HCT116 (cell line): ENCODE data around the gene PPIP5K2. TPM values are rescaled to one million over a fixed set of nuclear protein-coding genes. Genes with fewer than 3 reads are reported as not detected.
"Not testable (repeated sequence)": the region's sequence is repeated elsewhere in the genome, so short reads cannot be mapped to it uniquely, and the experiment has no call there.

Experiments
- ATAC-seq: fragments of 200-7000 bp; cut with Tn5 transposase; 2 replicates; pipeline ENCODE4 v1.9.1; 2020; ENCODE audit warnings: mild to moderate bottlenecking, moderate library complexity
- BruUV-seq: library from RNA; stranded (reverse); fragments of 400-500 nt; replicated peaks from 2 replicates; lab custom pipeline; 2021; lab: Mats Ljungman, UMichigan
- CTCF ChIA-PET: fragments of 300-600 bp; sonication (Branson Sonifier 250); formaldehyde crosslinking; loops from one replicate; lab custom pipeline; 2021; ENCODE audit warnings: antibody characterized with exemption; lab: Charles Lee
- POLR2A ChIA-PET: fragments of 300-600, 350-600 bp; sonication (Branson Sonifier 250); formaldehyde crosslinking; loops from one replicate; lab custom pipeline; 2021; ENCODE audit warnings: antibody characterized with exemption; lab: Charles Lee
- RAD21 ChIA-PET, 2 experiments: fragments of 300-600 bp; sonication (Branson Sonifier 250); formaldehyde crosslinking; loops; one replicate each; lab custom pipeline; 2023; ENCODE audit warnings: low total read pairs in 2 of 2; ENCODE audit not compliant: uncharacterized antibody in 2 of 2, unreplicated experiment in 2 of 2, low non-redundant PET in 1 of 2; lab: Charles Lee
- DNase-seq: peaks from one replicate; pipeline ENCODE4 v3.0.0-alpha.2; 2010; ENCODE audit warnings: low read depth, low spot score
- H2AFZ ChIP-seq: fragments of 200-600 bp; shearing (Covaris generic), sonication (generic); 2 replicates; pipeline ENCODE4 v1.6.1; 2017; ENCODE audit warnings: low read depth, mixed run types, mixed read lengths, antibody characterized with exemption, low read length; ENCODE audit not compliant: poor library complexity, severe bottlenecking
- H3K27ac ChIP-seq: 2 replicates; pipeline ENCODE4 v1.5.1; 2012; ENCODE audit warnings: low read depth, low read length
- H3K27me3 ChIP-seq: fragments of 200-600 bp; sonication (generic); 2 replicates; pipeline ENCODE4 v1.6.1; 2016; ENCODE audit warnings: mixed run types, low read length, mixed read lengths; ENCODE audit not compliant: insufficient read depth
- H3K36me3 ChIP-seq, 2 experiments: fragments of 200-500 bp in 1 of 2; fragments of 200-600 bp in 1 of 2; sonication (Bioruptor generic) in 1 of 2; sonication (generic) in 1 of 2; 2 replicates each; pipeline versions ENCODE4 v1.5.1 to v1.6.1; 2014 to 2016; ENCODE audit warnings: low read length in 2 of 2, inconsistent platforms in 1 of 2, mixed read lengths in 1 of 2, mixed run types in 1 of 2; ENCODE audit not compliant: insufficient read depth in 2 of 2, control insufficient read depth in 1 of 2
- H3K4me1 ChIP-seq, 2 experiments: fragments of 200-600 bp in 1 of 2; sonication (generic) in 1 of 2; 2 replicates each; pipeline versions ENCODE4 v1.5.1 to v1.6.1; 2012 to 2017; ENCODE audit warnings: low read length in 2 of 2, inconsistent platforms in 1 of 2, mild to moderate bottlenecking in 1 of 2, mixed read lengths in 1 of 2, mixed run types in 1 of 2, moderate library complexity in 1 of 2; ENCODE audit not compliant: insufficient read depth in 2 of 2, control insufficient read depth in 1 of 2
- H3K4me2 ChIP-seq: fragments of 200-600 bp; sonication (generic); 2 replicates; pipeline ENCODE4 v1.6.1; 2017; ENCODE audit warnings: mixed run types, low read length, mixed read lengths
- H3K4me3 ChIP-seq, 2 experiments: fragments of 200-600 bp in 1 of 2; sonication (generic) in 1 of 2; replicated peaks in 1 of 2; 2 replicates each; pipeline ENCODE4 v1.5.1; 2011 to 2016; ENCODE audit warnings: low read length in 2 of 2, control low read depth in 1 of 2, low read depth in 1 of 2, mild to moderate bottlenecking in 1 of 2, mixed read lengths in 1 of 2, mixed run types in 1 of 2
- H3K79me2 ChIP-seq: fragments of 200-600 bp; sonication (generic); 2 replicates; pipeline ENCODE4 v1.6.1; 2017; ENCODE audit warnings: mild to moderate bottlenecking, mixed run types, low read length, moderate library complexity, mixed read lengths; ENCODE audit not compliant: insufficient read depth
- H3K9ac ChIP-seq: fragments of 200-600 bp; sonication (generic); 2 replicates; pipeline ENCODE4 v1.6.1; 2016; ENCODE audit warnings: low read length, mixed read lengths
- H3K9me2 ChIP-seq: fragments of 200-600 bp; sonication (generic), shearing (Covaris generic); 2 replicates; pipeline ENCODE4 v1.6.1; 2017; ENCODE audit warnings: mixed run types, mild to moderate bottlenecking, moderate library complexity; ENCODE audit not compliant: insufficient read depth
- H3K9me3 ChIP-seq, 2 experiments: fragments of 200-500 bp in 1 of 2; fragments of 200-600 bp in 1 of 2; sonication (Bioruptor generic) in 1 of 2; sonication (generic) in 1 of 2; 2 replicates each; pipeline ENCODE4 v1.6.1; 2014 to 2017; ENCODE audit warnings: low read length in 2 of 2, mixed read lengths in 2 of 2, inconsistent platforms in 1 of 2, low read depth in 1 of 2, mild to moderate bottlenecking in 1 of 2, mixed run types in 1 of 2, moderate library complexity in 1 of 2; ENCODE audit not compliant: control insufficient read depth in 1 of 2, insufficient read depth in 1 of 2
- H4K20me1 ChIP-seq: fragments of 200-600 bp; sonication (generic), shearing (Covaris generic); 2 replicates; pipeline ENCODE4 v1.6.1; 2017; ENCODE audit warnings: mixed run types, mild to moderate bottlenecking, moderate library complexity; ENCODE audit not compliant: insufficient read depth
- CTCF ChIP-seq, 3 experiments: fragments of 200-600 bp in 1 of 3; sonication (generic) in 1 of 3; IDR thresholded peaks in 2 of 3; conservative IDR thresholded peaks in 1 of 3; 2 replicates each; pipeline ENCODE4 v1.5.1; 2012 to 2017; ENCODE audit warnings: low read depth in 2 of 3, low read length in 2 of 3, antibody characterized with exemption in 1 of 3, borderline replicate concordance in 1 of 3, control low read depth in 1 of 3, mild to moderate bottlenecking in 1 of 3, mixed read lengths in 1 of 3, mixed run types in 1 of 3, moderate library complexity in 1 of 3; ENCODE audit not compliant: insufficient read depth in 1 of 3
- EGR1 ChIP-seq: IDR thresholded peaks from 2 replicates; pipeline ENCODE4 v1.6.1; 2012; ENCODE audit warnings: low read depth
- MAX ChIP-seq: IDR thresholded peaks from 2 replicates; pipeline ENCODE4 v1.6.1; 2012
- POLR2A ChIP-seq: IDR thresholded peaks from 2 replicates; pipeline ENCODE4 v1.7.0; 2011; ENCODE audit warnings: borderline replicate concordance; ENCODE audit not compliant: insufficient read depth, insufficient read length; ENCODE audit errors: extremely low read depth
- POLR2AphosphoS5 ChIP-seq: IDR thresholded peaks from 2 replicates; pipeline ENCODE4 v1.6.1; 2011; ENCODE audit warnings: mild to moderate bottlenecking, low read depth, low read length, moderate library complexity
- RAD21 ChIP-seq: IDR thresholded peaks from 2 replicates; pipeline ENCODE4 v1.6.1; 2012; ENCODE audit warnings: low read depth, mild to moderate bottlenecking
- SIN3A ChIP-seq: IDR thresholded peaks from 2 replicates; pipeline ENCODE4 v1.6.1; 2012; ENCODE audit warnings: low read depth
- SP1 ChIP-seq: IDR thresholded peaks from 2 replicates; pipeline ENCODE4 v1.6.1; 2012; ENCODE audit warnings: low read depth
- TCF7L2 ChIP-seq: IDR thresholded peaks from 2 replicates; pipeline ENCODE4 v1.7.0; 2011; ENCODE audit warnings: borderline replicate concordance, inconsistent platforms; ENCODE audit not compliant: insufficient read depth, insufficient read length; ENCODE audit errors: extremely low read depth
- intact Hi-C: fragments of 100-400 bp; cut with micrococcal nuclease; formaldehyde crosslinking; loops from 2 replicates; pipeline ENCODE4 v1.10.0; 2022
- total RNA-seq: library from RNA; stranded (reverse); gene quantifications from one replicate; pipeline ENCODE4 v1.2.1, GENCODE V29; 2021; ENCODE audit not compliant: unreplicated experiment

The PPIP5K2 gene
- total RNA-seq, 1 experiment from 2014 or later, result 45.8 TPM

- no peak overlapping the region for H3K27ac ChIP-seq
- CTCF ChIA-PET, result interaction anchor here (0.6 to 1.8 kb wide), 9 partner anchors 12 to 602 kb away, joined by 3 to 8 read pairs (median 4); no protein-coding TSS in a partner anchor
These were observed 19.3 kb downstream of the PPIP5K2 start for GRCh38 chr5:103139264-103139865.

GRCh38 chr5:103142132-103142531, 22.0 kb downstream of the PPIP5K2 start:
- H3K9me2 ChIP-seq, H3K4me3 ChIP-seq, H3K27ac ChIP-seq, BruUV-seq, H3K4me2 ChIP-seq, CTCF ChIA-PET, RAD21 ChIA-PET, H3K79me2 ChIP-seq, DNase-seq, H3K4me1 ChIP-seq, H4K20me1 ChIP-seq, intact Hi-C loops, ATAC-seq, POLR2A ChIA-PET, H3K9me3 ChIP-seq, H3K9ac ChIP-seq, H2AFZ ChIP-seq, H3K27me3 ChIP-seq, H3K36me3 ChIP-seq: not testable (repeated sequence)

More at GRCh38 chr5:103139264-103139865, 19.3 kb downstream of the PPIP5K2 start:
- ChIA-PET POLR2A (no interaction called here), RAD21 (no interaction called here)
- peaks cover 0 to 2% of the 10 kb centered on the region in 2 experiments; a peak in 2 of 4 replicates for H3K36me3 ChIP-seq
- intact Hi-C loops, result loop anchor here (2.0 to 5.0 kb wide), 5 partner anchors 167 to 603 kb away; no protein-coding TSS in a partner anchor
- ATAC-seq, result peak; percentile 97
- no peaks in the 10 kb centered on the region for H3K9me2 ChIP-seq
- no peaks in the 10 kb centered on the region for H3K27me3 ChIP-seq
- peak; percentile 67 for DNase-seq
- H3K9me3 ChIP-seq, result no peaks in the 10 kb centered on the region
- H3K4me1 ChIP-seq, result no peaks in the 10 kb centered on the region
- H2AFZ ChIP-seq, result no peak overlapping the region
- no peaks in the 10 kb centered on the region for H3K79me2 ChIP-seq
- H3K4me3 ChIP-seq, result no peak overlapping the region
- H3K4me2 ChIP-seq, result no peak overlapping the region
- BruUV-seq, result no TSS peak
- no peak overlapping the region for H3K9ac ChIP-seq
- TF ChIP-seq MAX (no peak), SP1 (no peak), CTCF (IDR thresholded peaks at IDR 0.05 in 2 of 3, conservative IDR thresholded peaks at IDR 0.05 in 1 of 3; ENCODE audit: borderline replicate concordance in 1 of 3, insufficient read depth in 1 of 3, low read depth in 2 of 3, low read length in 2 of 3) (peak; percentile 81 to 99 (median 90)), EGR1 (no peak), POLR2A (no peak), TCF7L2 (no peak), SIN3A (no peak), RAD21 (peak; percentile 91), POLR2AphosphoS5 (no peak)
- H4K20me1 ChIP-seq, result no peaks in the 10 kb centered on the region
